Stimulated activated CD4-positive, alpha-beta T cell treated with anti-CD3 and anti-CD28 coated beads, TNF-alpha, amount 100 ng/mL, for 48 hours (primary cell): ENCODE data around the gene FAM219A.
"Not testable (repeated sequence)": the region's sequence is repeated elsewhere in the genome, so short reads cannot be mapped to it uniquely, and the experiment has no call there.

ENCODE experiments used
- DNase-seq, 3 donors: peaks; one replicate each; pipeline ENCODE4 v3.0.0-alpha.2; 2020; ENCODE audit warnings: low read depth in 3 of 3

Gene FAM219A

GRCh38 chr9:34376596-34377403 is 81.6 kb downstream of the FAM219A start, which contains the start of gene MYORG:
TSS of gene MYORG (minus strand) at chr9:34376898. CDS start at chr9:34372943, 3,955 bp downstream.
- peak; percentile 93 to 96 (median 96) for DNase-seq

GRCh38 chr9:34375901-34376595 is 82.3 kb downstream of the FAM219A start:
- DNase-seq, result peak in 1 of 3 donors; percentile 27

GRCh38 chr9:34374905-34375552 is 83.3 kb downstream of the FAM219A start:
- DNase-seq, result no peak

GRCh38 chr9:34374339-34374738 is 84.0 kb downstream of the FAM219A start:
- DNase-seq, result no peak

GRCh38 chr9:34373749-34374148 is 84.6 kb downstream of the FAM219A start:
- no peak for DNase-seq

- DNase-seq, result no peak
Observed at GRCh38 chr9:34372467-34373011, 85.8 kb downstream of the FAM219A start.

- DNase-seq, result no peak
Observed at GRCh38 chr9:34371886-34372466, 86.4 kb downstream of the FAM219A start.

- DNase-seq, result no peak
Observed at GRCh38 chr9:34370970-34371880, 87.1 kb downstream of the FAM219A start.

GRCh38 chr9:34370335-34370969 is 87.9 kb downstream of the FAM219A start:
- no peak for DNase-seq

GRCh38 chr9:34369636-34370035 is 88.7 kb downstream of the FAM219A start:
- DNase-seq, result no peak

GRCh38 chr9:34368796-34369195 is 89.6 kb downstream of the FAM219A start:
- DNase-seq, result not testable (repeated sequence)

- not testable (repeated sequence) for DNase-seq
Observed at GRCh38 chr9:34367751-34368410, 90.5 kb downstream of the FAM219A start.

GRCh38 chr9:34366365-34366764 is 92.0 kb downstream of the FAM219A start:
- no peak for DNase-seq

GRCh38 chr9:34365282-34365681 is 93.1 kb downstream of the FAM219A start:
- DNase-seq, result no peak

- DNase-seq, result no peak
Observed at GRCh38 chr9:34363619-34364351, 94.6 kb downstream of the FAM219A start.

GRCh38 chr9:34362614-34363214 is 95.7 kb downstream of the FAM219A start:
- DNase-seq, result no peak

GRCh38 chr9:34352957-34353356 is 105.4 kb downstream of the FAM219A start:
- not testable (repeated sequence) for DNase-seq

- not testable (repeated sequence) for DNase-seq
Observed at GRCh38 chr9:34352122-34352652, 106.2 kb downstream of the FAM219A start.
